T-helper 17 cell (primary cell): ENCODE measurements around the gene PRKCD. TPM values are rescaled to one million over a fixed set of nuclear protein-coding genes. Genes with fewer than 3 reads are reported as not detected.
A peak's percentile ranks its signal among the peaks of the same experiment; 100 is the strongest.

Experiments
- ATAC-seq: fragments of 150-1000 bp; cut with Tn5 transposase; 2 replicates; pipeline ENCODE4 v1.10.0; 2021; ENCODE audit warnings: mild to moderate bottlenecking, moderate library complexity
- DNase-seq, 3 donors: peaks; one replicate each; pipeline versions ENCODE4 v3.0.0 to v3.0.0-alpha.2; 2020 to 2021
- H3K9me3 ChIP-seq: one replicate; pipeline ENCODE4 v1.7.0; 2013; ENCODE audit warnings: low read length, mild to moderate bottlenecking; ENCODE audit not compliant: control insufficient read depth, poor library complexity, severe bottlenecking
- H3K27ac Mint-ChIP-seq: one replicate; pipeline ENCODE4 v1.8.0; 2022; ENCODE audit warnings: mild to moderate bottlenecking, moderate library complexity, mixed read lengths
- H3K27me3 Mint-ChIP-seq: one replicate; pipeline ENCODE4 v1.8.0; 2022; ENCODE audit warnings: mixed read lengths
- H3K36me3 Mint-ChIP-seq: one replicate; pipeline ENCODE4 v1.8.0; 2022; ENCODE audit warnings: low read depth, mixed read lengths
- H3K4me1 Mint-ChIP-seq: one replicate; pipeline ENCODE4 v1.8.0; 2022; ENCODE audit warnings: mild to moderate bottlenecking, mixed read lengths
- H3K4me3 Mint-ChIP-seq: one replicate; pipeline ENCODE4 v1.8.0; 2022; ENCODE audit warnings: mild to moderate bottlenecking, moderate library complexity, mixed read lengths
- total RNA-seq, 4 donors: library from RNA in 2 of 4; stranded (reverse) in 2 of 4; gene quantifications; one replicate each; pipeline ENCODE4 v1.2.3 and lab custom pipeline; 2022 to 2026

The PRKCD gene
- total RNA-seq, 2 donors from 2014 or later, result 27.3 to 35.0 TPM

DNA sequence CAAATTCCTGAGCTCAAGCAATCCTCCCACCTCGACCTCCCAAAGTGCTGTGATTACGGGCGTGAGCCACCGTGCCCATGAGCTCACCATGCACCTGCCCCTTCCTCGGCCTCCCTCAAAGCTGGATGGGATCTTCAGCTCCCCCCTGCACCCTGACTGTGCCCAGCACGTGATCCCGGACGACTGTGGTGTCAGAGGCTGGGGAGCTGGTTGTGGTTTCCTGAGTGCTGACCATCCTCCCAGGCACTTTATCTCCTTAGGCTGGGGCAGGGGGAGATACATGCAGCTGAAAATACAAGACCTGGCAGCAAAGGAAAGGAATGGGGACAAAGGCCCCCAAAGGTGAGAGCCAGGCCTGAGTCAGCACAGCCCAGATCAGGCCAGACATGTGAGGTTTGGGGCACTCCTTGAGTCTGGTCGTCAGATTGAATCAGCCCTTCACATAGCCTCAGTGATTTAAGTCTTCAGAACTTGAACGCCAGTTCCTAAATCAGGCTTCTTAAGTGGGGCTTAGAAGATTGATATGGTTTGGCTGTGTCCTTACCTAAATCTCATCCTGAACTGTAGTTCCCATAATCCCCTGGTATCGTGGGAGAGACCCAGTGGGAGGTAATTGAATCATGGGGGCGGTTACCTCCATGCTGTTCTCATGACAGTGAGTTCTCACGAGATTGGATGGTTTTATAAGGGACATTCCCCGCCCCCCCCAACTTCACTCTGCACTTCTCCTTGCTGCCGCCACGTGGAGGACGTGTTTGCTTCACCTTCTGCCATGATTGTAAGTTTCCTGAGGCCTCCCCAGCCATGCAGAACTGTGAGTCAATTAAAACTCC, 35.8 kb downstream of the PRKCD start:
- DNase-seq, result no peak
- Mint-ChIP-seq H3K36me3 (peaks cover 2% of the 10 kb centered on the region), H3K4me3 (no peak overlapping the region), H3K27ac (peak overlapping the region; percentile 4), H3K4me1 (peaks cover 7% of the 10 kb centered on the region), H3K27me3 (peaks cover 10% of the 10 kb centered on the region)
- ATAC-seq, result peak; percentile 70
- H3K9me3 ChIP-seq, result no peaks in the 10 kb centered on the region

DNA sequence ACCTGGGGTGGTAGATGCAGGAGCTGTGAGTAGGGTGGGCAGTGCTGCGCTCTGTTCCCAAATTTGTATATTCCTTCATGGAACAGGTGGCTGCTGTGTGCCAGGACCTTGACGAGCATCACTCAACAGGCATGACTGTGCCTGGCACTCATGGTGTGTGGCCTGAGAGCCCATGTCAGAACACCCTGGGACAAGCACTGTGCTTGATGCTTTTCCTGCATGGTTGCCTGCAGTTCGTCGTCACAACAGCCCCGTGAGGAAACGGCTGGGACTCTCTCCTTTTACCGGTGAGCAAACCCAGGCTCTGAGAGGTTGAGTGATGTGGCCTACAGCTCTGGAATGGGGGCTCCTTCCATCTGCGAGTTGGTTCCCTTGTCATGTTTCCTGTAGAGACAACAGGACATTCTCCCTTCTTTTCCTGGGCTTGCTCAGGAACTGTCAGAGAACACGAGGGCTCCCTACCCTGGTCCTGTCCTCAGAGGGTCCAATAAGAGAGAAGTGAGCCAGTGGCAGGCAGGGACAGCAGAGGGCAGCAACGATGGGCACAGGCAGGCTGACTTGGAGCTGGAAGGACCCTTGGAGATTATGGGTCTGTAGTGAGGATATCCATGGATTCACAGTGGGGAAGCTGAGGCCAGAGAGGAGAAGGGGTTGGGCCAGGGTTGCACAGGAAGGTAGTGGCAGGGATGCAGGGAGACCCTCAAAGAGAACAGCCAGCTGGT, 37.4 kb downstream of the PRKCD start:
- Mint-ChIP-seq H3K4me1 (peaks cover 5% of the 10 kb centered on the region), H3K27me3 (peaks cover 17% of the 10 kb centered on the region), H3K36me3 (peaks cover 2% of the 10 kb centered on the region), H3K4me3 (no peak overlapping the region), H3K27ac (no peak overlapping the region)
- no peak for DNase-seq
- ATAC-seq, result no peak
- H3K9me3 ChIP-seq, result no peaks in the 10 kb centered on the region

DNA sequence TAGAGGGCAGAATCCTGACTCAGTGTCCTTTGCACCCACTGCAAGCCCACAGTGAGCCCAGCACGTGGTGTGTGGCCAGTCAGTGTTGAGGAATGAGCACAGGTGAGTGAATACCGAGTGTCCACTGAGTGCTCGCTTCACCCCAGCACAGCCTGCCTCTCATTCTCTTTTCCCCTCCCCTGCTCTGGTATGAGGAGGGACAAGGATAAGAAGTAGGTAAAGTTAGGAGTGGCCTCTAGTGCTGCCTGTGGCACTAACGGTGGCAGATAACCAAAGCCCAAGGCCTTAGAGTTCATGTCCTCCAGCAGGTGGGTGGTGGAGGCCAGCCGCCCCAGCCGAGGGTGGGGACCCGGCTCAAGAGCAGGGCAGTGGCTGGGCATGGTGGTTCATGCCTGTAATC, 38.0 kb downstream of the PRKCD start:
- H3K27me3 Mint-ChIP-seq, result peaks cover 17% of the 10 kb centered on the region
- DNase-seq (no peak), ATAC-seq (no peak)
- no peak overlapping the region for H3K4me3 Mint-ChIP-seq
- H3K27ac Mint-ChIP-seq, result no peak overlapping the region
- H3K36me3 Mint-ChIP-seq, result peaks cover 2% of the 10 kb centered on the region
- H3K4me1 Mint-ChIP-seq, result peaks cover 5% of the 10 kb centered on the region
- no peaks in the 10 kb centered on the region for H3K9me3 ChIP-seq

DNA sequence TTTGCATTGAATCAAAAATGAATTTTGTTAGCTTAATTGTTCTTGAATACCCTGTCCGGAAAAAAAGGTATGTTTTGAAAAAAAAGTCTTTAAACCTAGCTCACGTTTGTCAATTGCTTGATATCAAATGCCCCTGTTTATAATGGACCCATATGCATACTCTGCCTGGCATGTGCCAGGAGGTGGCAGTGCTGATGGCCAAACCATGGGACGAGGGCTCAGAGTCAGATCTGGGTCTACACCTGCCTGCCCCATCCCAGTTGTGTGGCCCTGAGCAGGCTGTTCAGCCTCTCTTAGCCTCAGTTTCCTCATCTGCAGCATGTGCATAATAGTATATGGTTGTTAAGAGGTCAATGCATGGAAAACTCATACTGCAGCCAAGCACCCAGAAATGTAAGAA, 38.8 kb downstream of the PRKCD start:
- no peak for ATAC-seq

DNA sequence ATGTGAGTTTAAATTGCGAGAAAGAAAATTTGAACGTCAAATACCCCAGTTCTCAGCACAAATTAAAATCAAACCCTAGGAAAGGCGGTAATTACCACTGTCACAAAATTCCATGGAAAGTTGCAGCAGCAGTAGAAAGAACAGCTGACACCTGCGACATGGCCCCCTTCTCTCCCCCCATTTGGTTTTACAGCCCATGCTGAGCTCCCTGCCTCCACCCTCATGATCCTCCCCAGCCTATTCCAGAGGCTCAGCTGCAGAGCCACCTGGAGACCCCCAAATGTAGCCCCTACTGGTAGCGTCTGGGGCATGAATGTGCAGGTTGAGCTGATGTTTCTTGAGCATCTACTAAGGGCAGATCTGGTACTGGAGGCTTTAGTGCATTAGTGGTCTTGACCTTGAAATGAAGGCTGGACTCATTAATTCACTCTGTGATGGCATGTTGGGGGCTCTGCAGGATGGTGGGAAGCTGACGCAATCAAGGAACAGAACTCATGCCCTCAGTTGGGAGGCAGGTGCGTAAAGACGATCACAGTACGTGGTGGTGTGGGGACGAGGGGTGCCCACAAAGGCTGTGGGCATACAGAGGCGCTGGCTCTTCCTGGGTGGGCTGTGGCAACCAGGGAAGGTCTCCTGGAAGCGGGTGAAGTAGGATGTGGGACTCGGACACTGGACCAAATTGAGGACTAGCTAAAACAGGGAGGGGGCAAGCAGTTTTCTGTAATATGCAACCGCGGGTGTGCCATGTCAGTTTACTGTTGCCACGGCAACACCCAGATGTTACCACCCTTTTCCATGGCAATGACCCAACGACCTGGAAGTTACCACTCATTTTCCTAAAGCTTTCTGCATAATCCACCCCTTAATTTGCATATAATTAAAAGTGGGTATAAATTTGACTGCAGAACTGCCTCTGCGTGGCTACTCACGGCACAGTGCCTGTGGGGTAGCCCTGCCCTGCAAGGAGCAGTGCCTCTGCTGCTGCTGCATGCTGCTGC, 39.8 kb downstream of the PRKCD start:
- Mint-ChIP-seq H3K4me1 (peaks cover 2% of the 10 kb centered on the region), H3K27me3 (peaks cover 17% of the 10 kb centered on the region), H3K36me3 (peaks cover 2% of the 10 kb centered on the region), H3K27ac (no peak overlapping the region), H3K4me3 (no peak overlapping the region)
- no peak for ATAC-seq
- DNase-seq, result no peak
- H3K9me3 ChIP-seq, result no peaks in the 10 kb centered on the region

More for the DNA sequence above, 38.8 kb downstream of the PRKCD start:
- H3K4me1 Mint-ChIP-seq, result peaks cover 7% of the 10 kb centered on the region
- peaks cover 2% of the 10 kb centered on the region for H3K36me3 Mint-ChIP-seq
- H3K9me3 ChIP-seq, result no peaks in the 10 kb centered on the region
- H3K4me3 Mint-ChIP-seq, result no peak overlapping the region
- H3K27ac Mint-ChIP-seq, result no peak overlapping the region
- no peak for DNase-seq
- peaks cover 17% of the 10 kb centered on the region for H3K27me3 Mint-ChIP-seq

DNA sequence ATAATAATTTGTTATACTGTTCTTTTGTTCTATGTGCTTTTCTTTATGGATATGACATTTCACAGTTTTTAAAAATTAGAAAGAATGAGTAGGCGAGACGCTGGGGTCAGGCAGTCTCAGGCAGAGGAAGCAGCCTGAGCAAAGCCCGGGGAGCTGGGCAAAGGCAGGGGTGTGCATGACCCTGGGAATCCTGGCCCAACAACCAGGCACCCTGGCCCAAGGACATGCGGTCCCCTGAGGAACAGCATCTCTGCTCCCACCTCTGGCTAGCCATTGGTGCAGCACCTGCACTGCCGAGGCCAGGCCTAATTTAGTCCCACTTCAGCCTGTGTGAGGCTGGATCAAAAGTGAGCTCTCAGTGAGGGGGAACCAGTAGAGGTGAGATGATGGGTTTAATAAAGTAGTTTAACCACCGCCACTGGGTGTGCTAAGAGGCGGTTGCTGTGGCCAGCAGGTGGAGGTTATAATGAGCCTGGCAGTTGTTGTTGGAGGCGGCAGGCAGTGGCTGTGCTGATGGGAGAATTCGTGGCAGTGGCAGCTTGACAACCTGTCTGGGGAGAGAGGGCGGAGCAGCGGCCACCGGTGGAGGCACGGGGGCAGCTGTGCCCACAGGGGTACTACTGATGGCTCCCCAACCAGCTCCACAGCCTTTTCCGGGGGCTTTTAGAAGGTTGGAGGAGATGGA, 41.5 kb downstream of the PRKCD start:
- no peaks in the 10 kb centered on the region for H3K9me3 ChIP-seq
- peaks cover 2% of the 10 kb centered on the region for H3K36me3 Mint-ChIP-seq
- no peak overlapping the region for H3K4me3 Mint-ChIP-seq
- ATAC-seq (no peak), DNase-seq (no peak)
- peak overlapping the region; percentile 11 for H3K27ac Mint-ChIP-seq
- H3K27me3 Mint-ChIP-seq, result peaks cover 17% of the 10 kb centered on the region
- peaks cover 2% of the 10 kb centered on the region for H3K4me1 Mint-ChIP-seq

DNA sequence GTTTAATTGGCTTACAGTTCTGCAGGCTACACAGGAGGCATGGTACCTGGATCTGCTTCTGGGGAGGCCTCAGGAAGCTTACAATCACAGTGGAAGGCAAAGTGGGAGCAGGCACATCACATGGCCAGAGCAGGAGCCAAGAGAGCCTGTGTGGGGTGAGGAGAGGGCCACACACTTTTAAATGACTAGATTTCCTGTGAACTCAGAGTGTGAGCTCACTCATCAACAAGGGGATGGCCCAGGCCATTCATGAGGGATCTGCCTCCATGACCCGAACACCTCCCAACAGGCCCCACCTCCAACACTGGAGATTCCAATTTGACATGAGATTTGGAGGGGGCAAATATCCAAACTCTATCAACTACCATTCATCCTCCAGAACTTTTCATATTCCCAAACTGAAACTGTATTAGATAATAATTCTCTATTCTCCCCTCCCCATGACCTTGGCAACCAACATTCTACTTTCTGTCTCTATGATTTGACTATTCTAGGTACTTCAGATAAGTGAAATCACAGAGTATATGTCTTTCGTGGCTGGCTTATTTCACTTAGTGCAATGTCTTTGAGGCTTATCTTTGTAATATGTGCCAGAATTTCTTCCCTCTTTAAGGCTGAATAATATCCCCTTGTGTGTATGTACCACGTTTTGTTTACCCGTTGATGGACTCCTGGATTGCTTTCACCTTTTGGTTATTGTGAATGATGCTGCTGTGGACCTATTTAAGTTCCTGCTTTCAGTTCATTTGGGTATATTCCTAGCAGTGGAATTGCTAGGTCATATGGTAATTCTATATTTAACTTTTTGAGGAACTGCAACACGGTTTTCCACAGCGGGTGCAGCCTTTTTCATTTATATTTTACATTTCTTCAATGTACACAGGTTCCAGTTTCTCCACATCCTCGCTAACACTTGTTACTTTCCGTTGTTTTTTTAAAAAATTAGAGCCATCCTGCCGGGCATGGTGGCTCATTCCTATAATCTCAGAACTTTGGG, 51.0 kb downstream of the PRKCD start:
- no peak for ATAC-seq
- no peaks in the 10 kb centered on the region for H3K9me3 ChIP-seq
- Mint-ChIP-seq H3K4me3 (no peak overlapping the region), H3K4me1 (no peaks in the 10 kb centered on the region), H3K36me3 (no peaks in the 10 kb centered on the region), H3K27ac (no peak overlapping the region), H3K27me3 (no peaks in the 10 kb centered on the region)
- DNase-seq, result no peak

DNA sequence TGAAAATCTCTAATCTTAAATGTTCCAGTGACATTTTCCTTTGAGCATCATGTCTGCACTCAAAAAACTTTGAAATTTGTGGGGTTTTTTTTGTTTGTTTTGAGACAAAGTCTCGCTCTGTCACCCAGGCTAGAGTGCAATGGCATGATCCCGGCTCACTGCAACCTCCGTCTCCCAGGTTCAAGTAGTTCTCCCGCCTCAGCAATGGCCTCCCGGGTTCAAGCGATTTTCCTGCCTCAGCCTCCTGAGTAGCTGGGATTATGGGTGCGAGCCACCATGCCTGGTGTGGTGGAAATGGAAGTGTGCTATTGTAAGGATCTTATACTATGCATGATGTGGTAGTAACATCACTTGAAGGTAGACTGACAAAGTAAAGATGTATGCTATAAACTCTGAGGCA, 52.3 kb downstream of the PRKCD start:
- peaks cover 2% of the 10 kb centered on the region for H3K4me1 Mint-ChIP-seq
- no peak overlapping the region for H3K4me3 Mint-ChIP-seq
- no peaks in the 10 kb centered on the region for H3K36me3 Mint-ChIP-seq
- ATAC-seq (no peak), DNase-seq (no peak)
- no peaks in the 10 kb centered on the region for H3K27me3 Mint-ChIP-seq
- no peaks in the 10 kb centered on the region for H3K9me3 ChIP-seq
- H3K27ac Mint-ChIP-seq, result no peak overlapping the region

DNA sequence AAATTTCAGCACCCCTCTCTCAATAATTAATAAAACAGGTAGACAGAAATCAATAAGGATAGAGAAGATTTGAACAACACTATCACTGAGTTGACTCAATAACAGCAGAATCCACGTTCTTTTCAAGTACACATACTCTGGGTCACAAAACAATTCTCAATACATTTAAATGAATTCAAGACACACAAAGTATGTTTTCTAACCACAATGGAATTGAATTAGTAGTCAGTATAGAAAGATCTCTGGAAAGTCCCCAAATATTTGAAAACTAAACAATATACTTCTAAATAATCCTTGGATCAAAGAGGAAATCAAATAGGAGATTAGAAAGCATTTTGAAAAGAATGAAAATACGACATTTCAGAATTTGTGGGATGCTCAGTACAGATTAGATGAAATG, 54.8 kb downstream of the PRKCD start:
- H3K36me3 Mint-ChIP-seq, result no peaks in the 10 kb centered on the region
- H3K9me3 ChIP-seq, result no peaks in the 10 kb centered on the region
- no peak overlapping the region for H3K4me3 Mint-ChIP-seq
- ATAC-seq (no peak), DNase-seq (no peak)
- H3K27me3 Mint-ChIP-seq, result no peaks in the 10 kb centered on the region
- peaks cover 3% of the 10 kb centered on the region for H3K4me1 Mint-ChIP-seq
- H3K27ac Mint-ChIP-seq, result no peak overlapping the region

DNA sequence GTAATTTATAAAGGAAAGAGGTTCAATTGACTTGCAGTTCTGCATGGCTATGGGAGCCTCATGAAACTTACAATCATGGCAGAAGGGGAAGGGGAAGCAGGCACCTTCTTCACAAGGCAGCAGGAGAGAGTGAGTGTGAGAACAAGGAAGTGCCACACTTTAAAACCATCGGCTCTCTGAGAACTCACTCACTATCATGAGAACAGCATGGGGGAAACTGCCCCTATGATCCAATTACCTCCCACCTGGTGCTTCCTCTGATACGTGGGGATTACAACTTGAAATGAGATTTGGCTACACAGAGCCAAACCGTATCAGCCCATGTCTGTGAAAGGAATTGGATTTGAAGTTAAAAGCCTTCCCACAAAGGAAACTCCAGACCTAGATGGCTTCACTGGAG, 55.7 kb downstream of the PRKCD start:
- Mint-ChIP-seq H3K36me3 (no peaks in the 10 kb centered on the region), H3K27ac (no peak overlapping the region), H3K4me1 (peaks cover 3% of the 10 kb centered on the region), H3K27me3 (no peaks in the 10 kb centered on the region), H3K4me3 (no peak overlapping the region)
- H3K9me3 ChIP-seq, result no peaks in the 10 kb centered on the region
- ATAC-seq, result no peak
- no peak for DNase-seq

DNA sequence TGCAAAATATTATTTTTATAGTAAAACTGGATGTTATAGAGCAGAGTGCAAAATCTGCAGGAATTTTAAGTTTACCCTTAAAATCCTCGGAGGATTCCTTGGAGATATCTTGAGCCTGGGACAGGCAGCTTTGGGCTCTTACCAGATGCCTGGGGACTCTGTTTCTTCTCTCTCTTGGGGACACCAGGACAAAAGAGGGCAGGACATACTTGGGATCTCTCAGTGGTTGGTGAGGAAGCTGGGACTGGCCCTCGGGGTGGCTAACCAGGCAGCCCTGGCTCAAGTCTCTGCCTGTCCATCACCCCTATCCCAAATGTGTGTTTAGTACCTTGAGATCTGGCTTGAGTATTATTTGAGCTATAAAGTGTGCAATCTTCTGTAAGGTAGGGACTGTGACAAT, 56.2 kb downstream of the PRKCD start:
- H3K4me3 Mint-ChIP-seq, result no peak overlapping the region
- peaks cover 3% of the 10 kb centered on the region for H3K4me1 Mint-ChIP-seq
- H3K27me3 Mint-ChIP-seq, result no peaks in the 10 kb centered on the region
- no peaks in the 10 kb centered on the region for H3K36me3 Mint-ChIP-seq
- H3K9me3 ChIP-seq, result no peaks in the 10 kb centered on the region
- DNase-seq (no peak), ATAC-seq (no peak)
- H3K27ac Mint-ChIP-seq, result no peak overlapping the region

DNA sequence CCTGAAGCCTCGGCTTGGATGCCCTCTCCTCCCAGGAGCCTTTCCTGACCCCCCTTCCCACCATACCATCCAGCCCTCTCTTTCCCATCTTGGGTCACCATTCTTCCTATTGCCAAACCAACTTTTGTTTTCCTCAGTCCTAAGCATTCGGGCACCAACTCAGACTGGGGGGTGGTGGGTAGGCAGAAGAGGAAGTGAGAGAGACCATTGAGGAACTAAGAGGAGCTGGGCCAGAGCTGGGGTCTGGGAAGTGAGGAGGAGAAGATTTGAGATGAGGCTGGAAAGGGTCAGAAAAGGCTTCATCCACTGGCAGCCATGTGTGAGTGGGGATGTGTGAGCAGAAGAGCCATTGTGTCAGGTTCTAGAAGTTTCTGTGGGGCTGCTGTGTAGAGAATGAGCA, 57.1 kb downstream of the PRKCD start:
- no peaks in the 10 kb centered on the region for H3K36me3 Mint-ChIP-seq
- H3K4me3 Mint-ChIP-seq, result no peak overlapping the region
- H3K4me1 Mint-ChIP-seq, result peaks cover 3% of the 10 kb centered on the region
- no peaks in the 10 kb centered on the region for H3K27me3 Mint-ChIP-seq
- no peak for DNase-seq
- no peak overlapping the region for H3K27ac Mint-ChIP-seq
- no peaks in the 10 kb centered on the region for H3K9me3 ChIP-seq
- ATAC-seq, result no peak
